GM21576 (cell line): ENCODE data around the gene GPR119.
A peak's percentile ranks its signal among the peaks of the same experiment; 100 is the strongest.
"Not testable (repeated sequence)": the region's sequence is repeated elsewhere in the genome, so short reads cannot be mapped to it uniquely, and the experiment has no call there.

Experiments used
- ATAC-seq: cut with Tn5 transposase; IDR thresholded peaks from one replicate; pipeline ENCODE4 v1.9.1; 2021; ENCODE audit warnings: mild to moderate bottlenecking, moderate library complexity; ENCODE audit not compliant: unreplicated experiment

The GPR119 gene

DNA sequence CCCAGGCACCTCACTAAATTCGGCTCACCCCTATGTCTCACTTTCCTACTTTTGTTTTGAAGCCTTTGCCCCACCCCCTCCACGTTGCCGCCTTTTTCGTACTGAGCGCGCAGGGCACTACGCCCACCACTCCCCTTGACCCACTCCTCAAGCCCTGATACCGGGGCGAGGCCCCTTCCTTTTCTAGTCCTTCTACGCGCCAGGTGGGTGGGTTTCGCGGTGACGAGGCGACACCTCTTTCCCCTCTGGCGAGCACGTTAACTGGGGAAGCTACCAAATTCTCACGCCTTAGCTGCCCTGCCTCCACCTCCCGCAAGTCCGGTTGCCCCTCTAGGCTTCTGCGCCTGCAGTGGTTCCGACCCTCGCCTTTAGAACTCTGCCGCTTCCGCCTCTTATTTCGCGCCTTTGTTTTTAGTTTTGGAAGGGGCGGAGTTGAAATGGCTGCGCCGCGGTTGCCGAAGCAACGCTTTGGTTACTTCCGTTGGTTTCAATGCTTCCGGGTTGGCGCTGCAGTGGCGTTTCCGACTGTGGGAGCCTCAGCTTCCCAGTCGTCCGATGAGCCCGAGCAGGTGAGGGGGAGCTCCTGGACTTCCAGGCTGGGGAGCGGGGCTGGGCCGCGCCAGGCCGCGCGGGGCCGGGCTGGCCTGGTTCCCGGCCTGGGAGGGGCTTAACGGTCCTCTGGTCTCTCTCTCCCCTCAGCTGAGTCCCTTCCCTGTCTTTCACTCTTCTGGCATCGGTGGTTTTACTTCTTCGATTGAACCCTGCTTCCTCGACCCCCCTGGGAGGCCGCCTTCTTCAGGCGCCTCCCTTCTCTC lies 45.9 kb downstream of the GPR119 start, which contains the start of gene SLC25A14:
SLC25A14 (plus strand) TSS at position 512 of the 815 bp plus-strand sequence. CDS start 360 bp downstream, outside the sequence.
- peak; percentile 99 for ATAC-seq

DNA sequence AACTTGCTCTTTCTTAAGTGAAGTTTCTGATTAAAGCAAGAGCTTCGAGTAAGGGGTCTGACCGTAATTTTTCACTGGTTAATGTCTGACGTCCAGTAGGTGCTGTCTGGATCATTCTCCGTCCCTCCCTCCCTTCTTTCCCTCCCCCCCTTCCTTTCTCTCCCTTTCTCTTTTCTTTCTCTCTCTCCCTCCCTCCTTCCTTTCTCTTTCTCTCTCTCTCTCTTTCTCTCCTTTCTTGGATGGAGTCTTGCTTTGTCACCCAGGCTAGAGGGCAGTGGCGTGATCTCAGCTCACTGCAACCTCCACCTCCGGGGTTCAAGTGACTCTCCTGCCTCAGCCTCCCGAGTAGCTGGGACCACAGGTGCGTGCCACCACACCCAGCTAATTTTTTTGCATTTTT lies 46.6 kb downstream of the GPR119 start:
- not testable (repeated sequence) for ATAC-seq

DNA sequence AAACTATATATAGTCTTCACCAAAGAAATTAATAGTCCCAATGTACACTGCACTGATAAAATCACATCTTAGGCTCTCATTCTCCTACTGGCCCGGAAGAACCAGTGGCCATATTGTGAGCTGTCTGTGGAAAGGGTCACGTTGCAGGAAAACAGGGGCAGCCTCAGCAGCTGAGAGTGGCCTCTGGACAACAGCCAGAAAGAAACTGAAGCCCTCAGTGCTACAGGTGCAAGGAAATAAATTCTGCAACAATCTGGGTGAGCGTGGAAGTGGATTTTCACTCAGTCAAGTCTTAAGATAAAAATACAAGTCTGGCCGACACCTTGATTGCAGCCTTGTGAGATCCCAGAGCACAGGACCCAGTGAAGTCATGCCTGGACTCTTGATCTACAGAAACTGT lies 48.9 kb downstream of the GPR119 start:
- ATAC-seq: no peak
